Urinary bladder (tissue), 4 donors: ENCODE measurements around the gene ZBTB42. TPM values are rescaled to one million over a fixed set of nuclear protein-coding genes. Genes with fewer than 3 reads are reported as not detected.

Experiments used
- DNase-seq: peaks from one replicate; pipeline ENCODE4 v3.0.0-alpha.2; 2015; ENCODE audit errors: extremely low spot score
- H3K27ac ChIP-seq: one replicate; pipeline ENCODE4 v1.5.1; 2013; ENCODE audit warnings: low read depth, mild to moderate bottlenecking, moderate library complexity
- H3K36me3 ChIP-seq: one replicate; pipeline ENCODE4 v1.6.1; 2013; ENCODE audit warnings: mild to moderate bottlenecking, moderate library complexity; ENCODE audit not compliant: insufficient read depth
- H3K4me1 ChIP-seq: one replicate; pipeline ENCODE4 v1.6.1; 2013; ENCODE audit warnings: mild to moderate bottlenecking, moderate library complexity; ENCODE audit not compliant: insufficient read depth
- H3K4me3 ChIP-seq: one replicate; pipeline ENCODE4 v1.5.1; 2013; ENCODE audit warnings: low read depth, low read length
- WGBS: extraction: QIAGEN DNeasy Blood & Tissue Kit; methylation state at CpG from one replicate; pipeline ENCODE4 v1.1.7; 2013; 5-methylcytosine and 5-hydroxymethylcytosine counted together
- polyA plus RNA-seq: library from polyadenylated mRNA; stranded (reverse); fragments of 200-250 nt; gene quantifications from one replicate; pipeline ENCODE4 v1.2.3, GENCODE V29; 2013
- total RNA-seq: library from RNA; depleted of rRNA; stranded (reverse); fragments of >200 nt; gene quantifications from one replicate; pipeline ENCODE4 v1.2.3, GENCODE V29; 2014
- donor health status: healthy with polysubstance abuse.
- donor health status: healthy.

ZBTB42 gene
- total and polyA plus RNA-seq, 2 donors: 3.5 to 6.3 TPM

GRCh38 chr14:104765517-104765916 lies 35.4 kb upstream of the ZBTB42 start:
- DNase-seq: no peak
- H3K4me3 ChIP-seq: no peak overlapping the region
- WGBS: 92% methylated on average over 3 of the region's 3 CpGs
- H3K27ac ChIP-seq: no peak overlapping the region
- H3K4me1 ChIP-seq: no peaks in the 10 kb centered on the region
- no peaks in the 10 kb centered on the region for H3K36me3 ChIP-seq

GRCh38 chr14:104766256-104766862 lies 34.5 kb upstream of the ZBTB42 start:
- 96% methylated on average over 4 of the region's 4 CpGs for WGBS

GRCh38 chr14:104766863-104767633 lies 33.9 kb upstream of the ZBTB42 start:
- no peak for DNase-seq
- Histone ChIP-seq H3K27ac (no peak overlapping the region), H3K4me1 (no peaks in the 10 kb centered on the region), H3K36me3 (no peaks in the 10 kb centered on the region), H3K4me3 (no peak overlapping the region)
- WGBS: 84% methylated on average over 15 of the region's 15 CpGs

More at GRCh38 chr14:104766256-104766862, 34.5 kb upstream of the ZBTB42 start:
- DNase-seq: no peak
- H3K4me1 ChIP-seq: no peaks in the 10 kb centered on the region
- H3K36me3 ChIP-seq: no peaks in the 10 kb centered on the region
- H3K27ac ChIP-seq: no peak overlapping the region
- no peak overlapping the region for H3K4me3 ChIP-seq

DNA sequence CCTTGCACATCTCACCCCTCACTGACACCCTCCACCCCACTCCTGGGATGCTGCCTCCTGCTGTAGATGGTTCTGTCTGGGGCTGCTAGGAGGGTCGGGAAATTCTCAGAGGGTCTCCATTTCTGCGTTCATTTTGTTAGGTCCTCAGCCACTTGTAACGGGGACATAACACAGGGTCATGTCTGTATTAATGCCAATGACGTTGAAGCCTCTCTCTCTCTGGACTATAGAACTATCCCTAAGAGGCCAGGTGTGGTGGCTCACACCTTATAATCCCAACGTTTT lies 33.3 kb upstream of the ZBTB42 start:
- no peak overlapping the region for H3K4me3 ChIP-seq
- H3K4me1 ChIP-seq: no peaks in the 10 kb centered on the region
- H3K36me3 ChIP-seq: peaks cover 5% of the 10 kb centered on the region
- WGBS: 83% methylated on average over 5 of the region's 5 CpGs
- DNase-seq: no peak
- no peak overlapping the region for H3K27ac ChIP-seq

GRCh38 chr14:104768437-104769323 lies 32.2 kb upstream of the ZBTB42 start:
- Histone ChIP-seq H3K36me3 (peaks cover 7% of the 10 kb centered on the region), H3K4me3 (no peak overlapping the region), H3K27ac (no peak overlapping the region), H3K4me1 (no peaks in the 10 kb centered on the region)
- DNase-seq: no peak
- WGBS: 12% methylated on average over 25 of the region's 25 CpGs

DNA sequence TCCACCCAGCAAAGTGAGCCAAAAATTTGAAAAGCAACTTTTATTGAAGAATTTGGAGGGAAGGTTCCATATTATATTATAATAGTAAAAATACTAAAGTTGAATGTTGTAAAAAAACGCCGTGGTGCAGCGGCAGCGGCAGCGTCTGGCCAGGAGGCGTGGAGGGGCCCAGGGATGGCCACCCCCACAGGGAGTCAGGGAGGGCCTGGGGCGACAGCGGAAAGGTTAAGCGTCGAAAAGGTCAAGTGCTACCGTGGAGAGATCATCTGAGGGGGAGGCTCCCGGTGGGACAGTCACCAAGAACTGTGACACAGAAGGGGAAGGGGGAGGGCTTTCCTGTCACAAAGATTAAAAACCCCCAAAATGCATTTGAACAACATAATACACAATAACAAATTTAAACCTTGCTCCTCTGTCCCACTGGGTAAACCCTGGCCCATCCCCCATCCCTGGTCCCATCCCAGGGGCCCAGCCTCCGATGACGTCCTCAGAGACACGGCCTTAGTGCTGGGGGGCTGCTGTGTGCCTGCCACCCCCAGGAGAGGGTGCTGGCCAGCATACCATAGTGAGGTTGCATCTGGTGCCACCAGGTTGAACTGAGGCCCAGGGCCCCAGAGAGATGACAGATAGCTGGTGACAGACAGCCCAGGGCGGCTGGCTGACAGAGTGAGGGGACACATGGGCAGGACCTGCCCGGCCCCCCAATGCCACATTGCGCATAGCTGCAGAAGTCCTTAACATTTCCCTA lies 31.4 kb upstream of the ZBTB42 start:
- Histone ChIP-seq H3K4me3 (no peak overlapping the region), H3K27ac (no peak overlapping the region), H3K36me3 (peaks cover 7% of the 10 kb centered on the region), H3K4me1 (no peaks in the 10 kb centered on the region)
- DNase-seq: no peak
- WGBS: 78% methylated on average over 18 of the region's 18 CpGs

DNA sequence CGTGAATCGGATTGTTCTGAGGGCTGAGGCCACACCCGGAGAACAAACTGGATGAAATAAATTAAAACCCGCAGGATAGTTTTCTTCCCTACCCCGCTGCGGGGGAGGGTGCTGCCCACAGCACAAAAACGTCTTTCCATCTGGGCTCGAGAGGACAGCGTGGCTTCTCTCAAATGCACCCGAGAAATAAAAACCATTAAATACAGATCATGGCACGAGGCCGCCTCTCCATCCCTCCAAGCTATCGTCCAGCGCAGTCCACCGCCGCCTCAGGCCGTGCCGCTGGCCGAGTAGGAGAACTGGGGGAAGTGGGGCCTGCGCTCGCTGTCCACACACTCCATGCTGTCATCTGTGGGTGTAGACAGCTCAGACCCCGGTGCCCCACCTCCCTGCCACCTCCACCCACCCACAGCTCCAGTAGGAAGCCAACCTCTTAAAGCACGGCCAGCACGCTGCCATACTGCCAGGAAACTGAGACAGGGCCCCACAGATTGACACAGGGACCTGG lies 30.8 kb upstream of the ZBTB42 start:
- Histone ChIP-seq H3K4me3 (no peak overlapping the region), H3K27ac (no peak overlapping the region), H3K36me3 (peaks cover 7% of the 10 kb centered on the region), H3K4me1 (no peaks in the 10 kb centered on the region)
- no peak for DNase-seq
- 79% methylated on average over 24 of the region's 24 CpGs for WGBS

GRCh38 chr14:104770851-104771272 lies 30.0 kb upstream of the ZBTB42 start:
- Histone ChIP-seq H3K36me3 (peaks cover 7% of the 10 kb centered on the region), H3K4me1 (no peaks in the 10 kb centered on the region), H3K4me3 (no peak overlapping the region), H3K27ac (no peak overlapping the region)
- no peak for DNase-seq
- 92% methylated on average over 5 of the region's 5 CpGs for WGBS

DNA sequence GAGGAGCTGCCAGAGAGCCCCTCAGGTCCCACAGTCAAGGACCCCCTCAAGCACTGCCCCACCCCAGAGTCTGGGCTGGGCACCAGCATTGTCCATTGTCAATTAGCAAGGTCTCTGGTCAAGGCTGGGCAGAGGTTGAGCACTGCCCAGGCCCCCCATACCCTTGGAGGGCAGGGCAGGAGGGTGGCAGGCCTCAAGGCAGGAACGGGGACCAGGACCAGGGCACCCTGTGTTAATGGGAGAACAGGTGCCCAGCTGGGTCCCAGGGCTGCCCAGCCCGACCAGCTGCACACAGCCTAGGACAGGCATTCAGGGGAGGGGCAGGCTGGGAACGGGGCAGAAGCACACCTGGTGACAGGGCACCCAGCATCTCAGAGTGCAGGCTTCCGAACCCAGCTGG lies 29.5 kb upstream of the ZBTB42 start:
- Histone ChIP-seq H3K4me3 (no peak overlapping the region), H3K27ac (no peak overlapping the region), H3K4me1 (no peaks in the 10 kb centered on the region), H3K36me3 (peaks cover 7% of the 10 kb centered on the region)
- no peak for DNase-seq
- WGBS: over 99% methylated on average over 4 of the region's 4 CpGs

DNA sequence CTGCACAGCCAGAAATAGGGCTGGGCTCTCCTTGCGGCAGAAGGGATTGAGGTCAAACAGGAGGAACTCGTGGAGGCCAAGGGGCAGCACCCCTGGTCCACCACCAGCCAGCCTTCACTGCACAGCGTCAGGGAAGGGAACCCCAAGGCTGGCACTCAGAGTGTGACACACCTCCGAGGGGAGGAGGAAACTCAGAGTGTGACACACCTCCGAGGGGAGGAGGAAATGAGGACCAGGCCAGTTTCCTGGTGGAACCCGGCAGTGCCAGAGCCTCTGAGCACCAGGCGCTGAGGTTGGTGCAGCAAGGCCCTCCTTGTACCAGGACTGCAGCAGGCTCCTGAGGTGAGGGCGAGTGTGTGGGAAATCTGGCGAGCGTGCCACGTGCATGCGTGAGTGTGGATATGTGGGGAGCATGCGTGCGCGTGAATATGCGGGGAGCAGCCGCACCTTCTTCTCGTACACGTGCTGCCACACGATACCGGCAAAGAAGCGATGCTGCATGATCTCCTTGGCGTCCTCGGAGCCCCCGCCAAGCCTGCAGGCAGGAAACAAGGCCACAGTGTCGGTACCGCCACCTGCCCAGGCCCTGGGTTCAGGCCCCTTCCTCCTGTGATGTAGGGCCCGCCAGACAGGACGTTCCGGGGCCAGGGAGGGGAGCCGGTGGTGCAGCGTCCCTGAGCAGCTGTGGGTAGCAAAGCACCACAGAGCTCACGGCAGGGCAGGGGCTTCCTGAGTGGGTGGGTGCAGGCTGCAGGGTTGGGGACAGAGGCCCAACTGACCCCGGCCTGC lies 28.8 kb upstream of the ZBTB42 start:
- H3K36me3 ChIP-seq: peaks cover 7% of the 10 kb centered on the region
- DNase-seq: no peak
- H3K27ac ChIP-seq: no peak overlapping the region
- no peak overlapping the region for H3K4me3 ChIP-seq
- 88% methylated on average over 34 of the region's 34 CpGs for WGBS
- no peaks in the 10 kb centered on the region for H3K4me1 ChIP-seq

- WGBS: 92% methylated on average over 38 of the region's 38 CpGs
- Histone ChIP-seq H3K36me3 (peaks cover 7% of the 10 kb centered on the region), H3K4me3 (no peak overlapping the region), H3K27ac (no peak overlapping the region), H3K4me1 (no peaks in the 10 kb centered on the region)
- no peak for DNase-seq
Measured at GRCh38 chr14:104772707-104773504, 28.0 kb upstream of the ZBTB42 start.
